Amniotic stem cell (primary cell): ENCODE data around the gene BTG2.

Source experiments
- DNase-seq: peaks from one replicate; lab custom pipeline; 2025; lab: John Stamatoyannopoulos, UW

Gene BTG2

DNA sequence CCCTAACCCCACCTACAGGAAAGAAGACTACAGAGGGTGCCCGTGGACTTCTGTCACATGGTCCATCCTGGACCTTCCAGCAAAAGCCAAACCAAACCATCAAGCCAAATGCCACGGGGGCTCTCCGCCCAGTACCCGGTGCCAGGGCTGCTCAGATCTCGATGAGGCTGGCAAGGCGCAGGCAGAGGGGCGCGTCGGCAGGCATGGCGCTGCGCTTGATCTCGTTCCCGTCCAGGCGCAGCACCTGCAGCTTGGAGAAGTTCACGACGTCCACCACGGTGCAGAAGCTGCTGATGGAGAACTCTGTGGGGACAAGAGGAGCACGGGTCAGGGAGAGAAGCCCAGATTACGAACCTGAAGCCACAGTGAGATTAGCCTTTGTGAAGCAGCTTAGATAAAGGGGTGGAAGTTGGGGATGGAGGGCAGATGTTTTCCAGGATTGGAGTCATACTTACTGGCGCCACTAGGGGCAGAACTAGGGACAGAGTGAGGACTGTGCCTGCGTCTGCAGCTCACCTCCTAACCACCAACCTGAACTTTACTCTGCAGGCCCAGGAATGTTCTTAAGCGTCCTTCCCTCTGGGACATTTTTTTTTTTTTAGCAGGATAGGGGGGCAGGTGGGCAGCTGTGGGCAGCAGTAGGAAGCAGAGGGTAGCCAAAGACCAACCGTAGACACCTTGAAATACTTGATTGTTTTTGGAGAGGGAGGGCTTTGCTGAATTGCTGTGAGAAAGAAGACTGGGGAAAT, 37.0 kb downstream of the BTG2 start:
- no peak for DNase-seq

DNA sequence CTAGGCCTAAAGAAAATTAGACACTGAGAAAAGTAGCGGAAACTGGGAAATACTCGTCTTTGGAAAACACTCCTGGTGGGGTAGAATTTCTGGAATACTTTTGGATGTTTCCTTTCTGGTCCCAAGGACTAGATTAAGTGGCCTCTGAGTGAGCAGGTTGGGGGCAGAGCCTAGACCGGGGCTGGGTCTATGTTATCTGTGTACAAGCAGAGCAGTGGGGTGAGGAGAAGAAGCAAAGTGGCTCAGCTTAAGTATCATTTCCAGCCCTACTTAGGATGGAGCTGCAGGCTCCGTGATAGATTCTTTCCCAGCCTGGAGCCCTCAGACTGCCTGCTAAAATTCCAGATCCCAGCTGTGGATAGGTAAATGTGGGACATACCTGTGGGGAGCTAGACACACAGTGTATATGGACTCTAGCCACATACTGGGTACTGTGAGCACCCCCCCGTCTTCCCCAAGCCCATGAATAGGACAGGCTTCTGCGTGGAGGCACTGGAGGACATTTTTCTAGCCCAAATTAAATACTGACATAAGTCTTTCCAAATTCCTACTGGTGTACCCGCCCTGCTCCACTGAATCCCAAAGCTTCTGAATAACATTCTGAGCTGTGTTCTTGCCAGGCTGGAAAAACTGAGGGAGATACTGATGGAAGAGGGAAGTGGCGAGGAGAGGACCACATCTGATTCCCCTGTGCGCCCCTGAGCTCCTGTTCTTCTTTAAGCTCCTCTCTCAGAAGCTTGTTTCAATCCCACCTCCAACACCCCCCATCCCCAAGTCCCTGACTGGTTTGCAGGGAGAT, 38.8 kb downstream of the BTG2 start:
- no peak for DNase-seq

DNA sequence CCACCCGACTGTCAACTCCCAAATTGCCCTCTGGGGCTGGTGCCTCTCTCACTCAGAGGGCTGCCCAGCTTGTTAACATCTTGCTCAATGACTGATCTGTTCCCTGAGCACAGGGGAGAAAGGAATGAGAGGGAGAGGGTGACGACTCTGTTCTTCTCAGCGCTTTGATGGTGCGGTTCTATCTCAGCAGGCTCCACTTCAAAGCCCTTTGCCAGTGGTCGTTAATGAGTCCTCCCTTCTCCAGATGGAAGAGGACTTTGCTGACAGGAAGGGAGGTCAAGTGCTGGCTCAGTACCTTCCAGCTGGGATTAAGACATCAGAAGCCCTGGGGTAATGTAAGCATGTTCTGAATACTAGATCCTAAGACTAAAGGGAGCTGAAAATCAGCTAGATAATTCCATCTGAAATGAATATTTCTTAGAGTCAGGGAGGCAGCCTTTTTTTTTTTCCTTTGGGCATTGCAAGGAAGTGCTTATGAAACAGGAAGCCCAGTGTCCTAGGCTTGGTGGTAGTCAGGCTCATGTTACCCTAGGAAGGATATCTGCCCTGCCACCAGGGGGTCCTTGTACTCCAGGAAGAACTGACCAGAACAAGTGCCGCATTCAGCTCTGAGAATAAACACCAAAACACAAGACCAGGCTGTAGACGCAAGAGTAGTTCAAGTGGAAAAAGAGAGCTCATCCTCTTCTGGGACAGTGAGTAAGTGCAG, 40.9 kb downstream of the BTG2 start:
- no peak for DNase-seq

DNA sequence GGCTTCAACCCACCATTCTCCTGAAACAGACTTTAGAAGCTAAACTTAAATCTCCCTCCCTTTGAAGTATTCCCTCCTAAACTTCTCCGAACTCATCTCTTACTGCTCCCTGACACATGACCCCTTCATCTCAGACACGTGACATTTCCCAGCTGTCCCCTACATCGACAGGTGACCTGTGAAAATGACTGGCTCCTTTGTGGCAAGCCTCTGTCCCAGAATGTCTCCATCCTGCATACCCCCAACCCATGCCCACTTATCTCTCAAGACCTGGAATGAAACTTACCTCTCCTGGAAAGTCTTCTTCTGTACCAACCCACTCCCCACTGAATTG, 41.4 kb downstream of the BTG2 start:
- no peak for DNase-seq

DNA sequence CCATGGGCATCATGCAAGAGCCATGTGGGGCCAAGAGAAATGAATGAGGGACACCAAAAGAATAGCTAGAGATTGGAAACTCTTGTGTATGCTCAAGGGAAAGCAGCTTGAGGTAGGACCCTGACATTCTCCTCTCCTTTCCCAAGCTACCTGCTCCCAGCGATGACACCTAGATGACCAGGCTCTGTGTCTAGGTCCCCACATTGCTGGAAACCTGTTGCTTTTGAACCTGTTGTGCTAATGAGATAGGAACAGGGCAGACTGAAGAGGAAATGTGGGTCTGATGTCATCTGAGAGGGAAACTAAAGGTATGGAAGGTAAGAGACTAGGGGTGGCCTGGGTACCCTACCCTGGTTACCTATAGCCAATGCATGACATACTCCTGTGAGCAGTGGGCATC, 43.8 kb downstream of the BTG2 start:
- no peak for DNase-seq

DNA sequence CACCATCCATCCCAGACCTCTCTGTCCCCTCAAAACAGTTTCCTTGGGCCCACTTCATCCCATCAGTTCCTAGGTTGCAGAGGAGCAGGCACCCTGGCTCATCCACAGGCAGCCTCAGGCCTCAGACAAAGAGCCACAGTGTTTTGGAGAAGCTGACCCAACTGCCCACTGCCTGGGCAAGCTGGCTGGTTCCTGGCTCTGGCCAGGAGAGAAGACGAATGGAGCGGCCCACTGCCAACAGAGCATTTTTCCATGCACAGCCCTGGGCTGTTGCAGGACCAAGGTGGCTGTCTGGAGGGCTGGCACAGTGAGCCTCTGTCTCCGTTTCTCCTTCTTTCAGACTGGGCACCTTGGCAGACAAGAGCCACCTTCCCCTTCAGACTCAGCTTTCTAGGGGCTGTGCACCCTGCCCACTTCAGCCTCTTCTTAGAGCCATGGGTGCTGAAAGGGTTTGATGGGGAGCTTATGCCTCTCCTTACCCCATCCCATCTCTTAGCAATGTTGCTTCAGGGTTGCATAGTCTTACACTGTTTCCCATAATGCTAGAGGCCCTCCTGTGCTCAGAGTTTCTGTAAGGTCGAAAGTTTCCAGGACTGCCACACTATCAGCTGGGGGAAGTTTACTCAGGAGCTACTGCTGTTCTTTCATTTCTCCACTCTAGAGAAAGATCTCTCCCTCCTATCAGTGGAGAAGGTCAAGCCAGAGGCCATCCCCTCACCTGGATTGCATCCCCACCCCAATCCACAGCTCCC, 44.6 kb downstream of the BTG2 start:
- no peak for DNase-seq

DNA sequence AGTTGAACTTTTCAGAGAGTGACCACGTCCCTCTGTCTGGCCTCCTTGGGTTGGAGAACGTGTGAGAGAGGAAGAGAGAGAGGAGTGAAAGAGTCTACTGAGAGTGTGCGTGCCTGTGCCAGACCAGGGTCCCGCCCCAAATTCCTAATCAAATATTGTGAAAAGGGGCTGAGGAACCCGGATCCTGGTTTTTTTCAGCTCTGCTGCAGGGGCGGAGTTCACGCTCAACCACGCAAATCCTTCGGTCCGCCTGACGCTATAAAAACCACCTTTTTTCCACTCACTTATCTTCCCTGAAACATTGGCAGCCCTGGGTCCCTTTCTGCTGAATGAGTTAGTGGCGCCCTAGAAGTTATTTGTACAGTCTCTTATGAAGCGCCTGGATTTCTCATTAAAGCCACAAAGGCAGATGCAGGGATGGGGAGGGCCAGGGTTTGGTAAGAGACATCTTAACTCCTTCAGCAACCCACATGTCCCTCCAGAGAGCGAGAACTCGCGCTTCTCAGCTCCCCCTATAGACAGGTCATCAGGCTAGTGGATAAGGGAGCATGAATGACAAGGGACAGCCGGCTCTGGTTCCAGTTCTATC, 45.8 kb downstream of the BTG2 start, which contains the start of gene FMOD:
Gene FMOD, minus strand, starts transcription at position 86 of the 589 bp plus-strand sequence. CDS start 2,852 bp downstream, outside the sequence.
- no peak for DNase-seq

DNA sequence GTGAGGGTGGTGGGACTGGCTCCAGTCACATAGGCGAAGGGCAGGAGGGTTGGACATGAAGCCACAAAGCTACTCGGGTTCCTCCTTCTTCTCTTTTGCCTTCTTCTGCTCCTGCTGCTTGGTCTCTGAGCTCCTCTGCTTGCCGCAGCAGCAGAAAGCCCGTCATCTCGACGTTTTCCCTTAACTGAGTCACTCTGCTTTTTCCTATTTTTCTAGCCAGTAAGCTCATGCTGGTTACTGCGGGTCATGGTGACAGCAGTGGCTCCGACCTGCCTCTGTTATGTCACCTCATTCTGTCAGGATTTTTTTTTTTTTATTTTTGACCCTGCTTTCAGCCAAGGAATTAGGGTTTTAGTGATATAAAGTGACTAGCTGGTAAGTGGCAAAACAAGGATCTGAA, 48.2 kb downstream of the BTG2 start:
- DNase-seq: no peak

DNA sequence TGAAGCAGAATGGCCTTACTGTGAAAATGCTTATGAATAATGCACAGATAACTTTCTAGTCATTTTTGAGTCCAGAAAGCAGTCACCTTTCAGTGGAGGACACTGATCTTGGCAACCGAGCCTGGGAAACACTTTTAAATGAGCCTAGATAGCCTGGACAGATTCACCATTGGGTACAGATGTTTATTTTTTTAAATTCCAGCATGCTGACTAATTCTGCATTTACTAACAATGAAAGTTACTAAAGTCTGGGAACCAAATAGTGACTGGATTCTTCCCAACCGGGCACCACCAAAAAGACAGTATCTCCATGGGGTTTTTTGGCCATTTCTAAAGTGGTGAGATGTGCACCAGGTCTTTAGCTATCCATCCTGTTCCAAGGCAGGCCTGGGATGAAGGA, 48.9 kb downstream of the BTG2 start:
- DNase-seq: no peak

DNA sequence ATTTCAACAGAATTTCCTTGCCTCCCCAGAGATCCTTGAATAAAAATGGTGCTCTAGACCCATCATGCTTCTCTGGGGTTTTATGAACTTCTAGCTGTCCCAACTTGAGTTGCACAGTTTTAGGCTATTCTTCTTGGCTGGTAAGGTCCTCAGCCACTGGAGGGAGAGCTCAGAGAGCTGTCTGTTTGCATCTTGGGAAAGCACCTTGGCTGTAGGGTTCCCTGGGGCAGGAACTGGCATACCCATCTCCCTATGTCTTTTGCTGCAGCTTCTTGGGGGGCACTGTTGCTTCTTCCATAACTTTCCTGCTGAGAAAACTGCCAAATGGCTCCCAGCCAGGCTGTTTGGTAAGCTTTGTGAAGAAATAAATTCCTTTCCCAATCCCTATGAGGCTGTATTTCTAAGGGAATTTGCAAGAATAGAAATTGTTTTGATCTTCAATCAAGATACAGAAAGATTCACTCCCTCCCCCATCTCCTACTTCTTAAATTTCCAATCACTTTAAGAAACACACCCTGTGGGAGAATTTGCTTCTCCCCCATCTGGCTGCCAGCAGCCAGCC, 53.8 kb downstream of the BTG2 start:
- no peak for DNase-seq
